PC-9 (cell line): ENCODE data around the gene EOGT. TPM values are rescaled to one million over a fixed set of nuclear protein-coding genes. Genes with fewer than 3 reads are reported as not detected.

Experiments used
- BruUV-seq: library from RNA; stranded (reverse); fragments of 400-500 nt; replicated peaks from 2 replicates; lab custom pipeline; 2021; lab: Mats Ljungman, UMichigan
- CTCF ChIA-PET: fragments of 300-600 bp; sonication (Branson Sonifier 250); formaldehyde crosslinking; loops from one replicate; lab custom pipeline; 2022; ENCODE audit warnings: antibody characterized with exemption; lab: Charles Lee
- POLR2A ChIA-PET: fragments of 300-600 bp; sonication (Branson Sonifier 250); formaldehyde crosslinking; loops from one replicate; lab custom pipeline; 2022; ENCODE audit warnings: antibody characterized with exemption; ENCODE audit not compliant: unreplicated experiment; lab: Charles Lee
- DNase-seq, 2 experiments: peaks; one replicate each; pipeline versions ENCODE4 v3.0.0 to v3.0.0-alpha.2; 2015 to 2022; ENCODE audit warnings: mixed read lengths in 1 of 2
- H2AFZ ChIP-seq: fragments of 200-600 bp; sonication (generic); 2 replicates; pipeline ENCODE4 v1.8.1; 2017; ENCODE audit warnings: antibody characterized with exemption
- H3F3A ChIP-seq: fragments of 200-600 bp; sonication (generic); 2 replicates; pipeline ENCODE4 v1.8.1; 2017; ENCODE audit warnings: antibody characterized with exemption, mild to moderate bottlenecking, low read depth; ENCODE audit not compliant: insufficient read depth
- H3K27ac ChIP-seq: fragments of 200-600 bp; sonication (generic); 2 replicates; pipeline ENCODE4 v1.6.1; 2016; ENCODE audit warnings: mixed run types
- H3K27me3 ChIP-seq: fragments of 200-600 bp; sonication (generic); 2 replicates; pipeline ENCODE4 v1.6.1; 2016; ENCODE audit warnings: low read depth, mixed run types; ENCODE audit not compliant: insufficient read depth
- H3K36me3 ChIP-seq: fragments of 200-600 bp; sonication (generic); 2 replicates; pipeline ENCODE4 v1.6.1; 2016; ENCODE audit warnings: low read depth, mixed run types
- H3K4me1 ChIP-seq: fragments of 200-600 bp; sonication (generic); replicated peaks from 2 replicates; pipeline ENCODE4 v1.6.1; 2016; ENCODE audit warnings: mixed run types; ENCODE audit not compliant: insufficient read depth
- H3K4me2 ChIP-seq: fragments of 200-600 bp; sonication (generic); 2 replicates; pipeline ENCODE4 v1.6.1; 2017; ENCODE audit warnings: mixed run types
- H3K4me3 ChIP-seq: fragments of 200-600 bp; sonication (generic); 2 replicates; pipeline ENCODE4 v1.6.1; 2016; ENCODE audit warnings: mixed run types
- H3K79me2 ChIP-seq: fragments of 200-600 bp; sonication (generic); 2 replicates; pipeline ENCODE4 v1.6.1; 2017; ENCODE audit warnings: low read depth, mixed run types
- H3K9me2 ChIP-seq: fragments of 200-600 bp; sonication (generic); 2 replicates; pipeline ENCODE4 v1.8.1; 2017; ENCODE audit warnings: mild to moderate bottlenecking; ENCODE audit not compliant: insufficient read depth
- H3K9me3 ChIP-seq: fragments of 200-600 bp; sonication (generic); 2 replicates; pipeline ENCODE4 v1.8.1; 2016; ENCODE audit warnings: low read depth; ENCODE audit not compliant: insufficient read depth
- H4K20me1 ChIP-seq: fragments of 200-600 bp; sonication (generic); 2 replicates; pipeline ENCODE4 v1.8.1; 2017; ENCODE audit not compliant: insufficient read depth
- EZH2 ChIP-seq: fragments of 200-600 bp; sonication (generic); IDR thresholded peaks from 2 replicates; pipeline ENCODE4 v1.8.0; 2017; ENCODE audit warnings: antibody characterized with exemption, low read depth
- intact Hi-C: fragments of 100-400 bp; cut with micrococcal nuclease; formaldehyde crosslinking; loops from one replicate; pipeline ENCODE4 v1.10.0; 2022; ENCODE audit not compliant: unreplicated experiment
- microRNA-seq: library from miRNA; unstranded; fragments of <30 nt; microRNA quantifications from one replicate; pipeline ENCODE4 v1.2.0, GENCODE V29; 2021; ENCODE audit warnings: borderline number of aligned reads, borderline replicate concordance
- total RNA-seq: library from RNA; stranded (reverse); gene quantifications from 2 replicates; pipeline ENCODE4 v1.2.3, GENCODE V29; 2021
- TF ChIP-seq, protein P1 (sequence below): fragments of 200-600 bp; sonication (generic); conservative IDR thresholded peaks from 2 replicates; pipeline ENCODE4 v1.6.1; 2017; ENCODE audit warnings: mixed run types, antibody characterized with exemption, mild to moderate bottlenecking, moderate library complexity

Gene EOGT
- total RNA-seq, 1 experiment from 2014 or later: 11.0 TPM

GRCh38 chr3:68931406-68932149 lies 81.9 kb downstream of the EOGT start:
- H3K9me2 ChIP-seq: no peaks in the 10 kb centered on the region
- H3K9me3 ChIP-seq: no peaks in the 10 kb centered on the region
- H3K27me3 ChIP-seq: peaks cover 50% of the 10 kb centered on the region
- CTCF ChIA-PET: no interaction called here
- no peak overlapping the region for H3K4me3 ChIP-seq
- H4K20me1 ChIP-seq: no peaks in the 10 kb centered on the region
- POLR2A ChIA-PET: no interaction called here
- no peaks in the 10 kb centered on the region for H3K79me2 ChIP-seq
- H3K27ac ChIP-seq: no peak overlapping the region
- no peak for DNase-seq
- H3K36me3 ChIP-seq: no peaks in the 10 kb centered on the region
- intact Hi-C loops: no loop called here
- H3F3A ChIP-seq: no peaks in the 10 kb centered on the region
- H2AFZ ChIP-seq: no peak overlapping the region
- no TSS peak for BruUV-seq
- no peak for TF ChIP-seq EZH2
- TF ChIP-seq, protein P1, sequence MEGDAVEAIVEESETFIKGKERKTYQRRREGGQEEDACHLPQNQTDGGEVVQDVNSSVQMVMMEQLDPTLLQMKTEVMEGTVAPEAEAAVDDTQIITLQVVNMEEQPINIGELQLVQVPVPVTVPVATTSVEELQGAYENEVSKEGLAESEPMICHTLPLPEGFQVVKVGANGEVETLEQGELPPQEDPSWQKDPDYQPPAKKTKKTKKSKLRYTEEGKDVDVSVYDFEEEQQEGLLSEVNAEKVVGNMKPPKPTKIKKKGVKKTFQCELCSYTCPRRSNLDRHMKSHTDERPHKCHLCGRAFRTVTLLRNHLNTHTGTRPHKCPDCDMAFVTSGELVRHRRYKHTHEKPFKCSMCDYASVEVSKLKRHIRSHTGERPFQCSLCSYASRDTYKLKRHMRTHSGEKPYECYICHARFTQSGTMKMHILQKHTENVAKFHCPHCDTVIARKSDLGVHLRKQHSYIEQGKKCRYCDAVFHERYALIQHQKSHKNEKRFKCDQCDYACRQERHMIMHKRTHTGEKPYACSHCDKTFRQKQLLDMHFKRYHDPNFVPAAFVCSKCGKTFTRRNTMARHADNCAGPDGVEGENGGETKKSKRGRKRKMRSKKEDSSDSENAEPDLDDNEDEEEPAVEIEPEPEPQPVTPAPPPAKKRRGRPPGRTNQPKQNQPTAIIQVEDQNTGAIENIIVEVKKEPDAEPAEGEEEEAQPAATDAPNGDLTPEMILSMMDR: no peak
- H3K4me2 ChIP-seq: no peak overlapping the region
- H3K4me1 ChIP-seq: no peaks in the 10 kb centered on the region

Small RNA genes lying within 50 kb of the gene (microRNA-seq; reads per million reads assigned to microRNA genes)
- 2.0 reads per million for gene MIR3136

Other genes starting within 250 kb of the EOGT start
- not detected in 2 replicates for gene TAFA4, start 81.1 kb downstream of the EOGT start, total RNA-seq
- gene TMF1, start 38.6 kb upstream of the EOGT start, total RNA-seq: 34.5 and 35.5 TPM in 2 replicates
- 75.3 and 88.8 TPM in 2 replicates for gene UBA3, start 66.7 kb upstream of the EOGT start, total RNA-seq
- 35.6 and 45.7 TPM in 2 replicates for gene ARL6IP5, start 71.3 kb upstream of the EOGT start, total RNA-seq
- gene LMOD3, start 108.9 kb upstream of the EOGT start, total RNA-seq: not detected in 2 replicates